Calu3 (cell line): ENCODE data around the gene SEL1L3. TPM values are rescaled to one million over a fixed set of nuclear protein-coding genes. Genes with fewer than 3 reads are reported as not detected.

Experiments used
- BruUV-seq: library from RNA; stranded (reverse); fragments of 400-500 nt; replicated peaks from 2 replicates; lab custom pipeline; 2021; lab: Mats Ljungman, UMichigan
- CTCF ChIA-PET: fragments of 300-600 bp; sonication (Branson Sonifier 250); formaldehyde crosslinking; loops from one replicate; lab custom pipeline; 2022; ENCODE audit warnings: antibody characterized with exemption; lab: Charles Lee
- DNase-seq: peaks from one replicate; pipeline ENCODE4 v3.0.0; 2022
- H3K27ac Mint-ChIP-seq: one replicate; pipeline ENCODE4 v1.8.0; 2022; ENCODE audit warnings: mixed read lengths; ENCODE audit not compliant: unreplicated experiment
- H3K27me3 Mint-ChIP-seq: one replicate; pipeline ENCODE4 v1.8.0; 2022; ENCODE audit warnings: mixed read lengths; ENCODE audit not compliant: unreplicated experiment
- H3K36me3 Mint-ChIP-seq: one replicate; pipeline ENCODE4 v1.8.0; 2022; ENCODE audit warnings: mild to moderate bottlenecking, moderate library complexity, mixed read lengths; ENCODE audit not compliant: insufficient read depth, unreplicated experiment
- H3K4me1 Mint-ChIP-seq: one replicate; pipeline ENCODE4 v1.8.0; 2022; ENCODE audit warnings: mild to moderate bottlenecking, low read depth, mixed read lengths; ENCODE audit not compliant: unreplicated experiment
- H3K4me3 Mint-ChIP-seq: one replicate; pipeline ENCODE4 v1.8.0; 2022; ENCODE audit warnings: mild to moderate bottlenecking, low read depth, moderate library complexity, mixed read lengths; ENCODE audit not compliant: unreplicated experiment
- H3K9me3 Mint-ChIP-seq: one replicate; pipeline ENCODE4 v1.8.0; 2022; ENCODE audit warnings: low read depth, mixed read lengths; ENCODE audit not compliant: unreplicated experiment
- intact Hi-C: fragments of 100-400 bp; cut with micrococcal nuclease; formaldehyde crosslinking; loops from one replicate; pipeline ENCODE4 v1.10.0; 2022; ENCODE audit not compliant: unreplicated experiment
- total RNA-seq: library from RNA; stranded (reverse); gene quantifications from 2 replicates; pipeline ENCODE4 v1.2.3, GENCODE V29; 2022
- TF ChIP-seq, protein P1 (sequence below): fragments of 200-600 bp; IDR thresholded peaks from one replicate; pipeline ENCODE4 v1.8.0; 2022; ENCODE audit warnings: antibody characterized with exemption; ENCODE audit not compliant: unreplicated experiment

The SEL1L3 gene
- total RNA-seq, 1 experiment from 2014 or later: 120 TPM

- CTCF ChIA-PET: no interaction called here
- Mint-ChIP-seq H3K36me3 (peaks cover 49% of the 10 kb centered on the region), H3K9me3 (no peaks in the 10 kb centered on the region), H3K27me3 (no peaks in the 10 kb centered on the region), H3K27ac (no peak overlapping the region), H3K4me1 (peaks cover 24% of the 10 kb centered on the region), H3K4me3 (no peak overlapping the region)
- TF ChIP-seq, protein P1, sequence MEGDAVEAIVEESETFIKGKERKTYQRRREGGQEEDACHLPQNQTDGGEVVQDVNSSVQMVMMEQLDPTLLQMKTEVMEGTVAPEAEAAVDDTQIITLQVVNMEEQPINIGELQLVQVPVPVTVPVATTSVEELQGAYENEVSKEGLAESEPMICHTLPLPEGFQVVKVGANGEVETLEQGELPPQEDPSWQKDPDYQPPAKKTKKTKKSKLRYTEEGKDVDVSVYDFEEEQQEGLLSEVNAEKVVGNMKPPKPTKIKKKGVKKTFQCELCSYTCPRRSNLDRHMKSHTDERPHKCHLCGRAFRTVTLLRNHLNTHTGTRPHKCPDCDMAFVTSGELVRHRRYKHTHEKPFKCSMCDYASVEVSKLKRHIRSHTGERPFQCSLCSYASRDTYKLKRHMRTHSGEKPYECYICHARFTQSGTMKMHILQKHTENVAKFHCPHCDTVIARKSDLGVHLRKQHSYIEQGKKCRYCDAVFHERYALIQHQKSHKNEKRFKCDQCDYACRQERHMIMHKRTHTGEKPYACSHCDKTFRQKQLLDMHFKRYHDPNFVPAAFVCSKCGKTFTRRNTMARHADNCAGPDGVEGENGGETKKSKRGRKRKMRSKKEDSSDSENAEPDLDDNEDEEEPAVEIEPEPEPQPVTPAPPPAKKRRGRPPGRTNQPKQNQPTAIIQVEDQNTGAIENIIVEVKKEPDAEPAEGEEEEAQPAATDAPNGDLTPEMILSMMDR: no peak
- DNase-seq: no peak
- intact Hi-C loops: loop anchor here (10.0 kb wide), 1 partner anchor 98 kb away; the partner anchor contains the start of gene SLC34A2
- no TSS peak for BruUV-seq
Measured at GRCh38 chr4:25753239-25753638, 109.5 kb downstream of the SEL1L3 start.

DNA sequence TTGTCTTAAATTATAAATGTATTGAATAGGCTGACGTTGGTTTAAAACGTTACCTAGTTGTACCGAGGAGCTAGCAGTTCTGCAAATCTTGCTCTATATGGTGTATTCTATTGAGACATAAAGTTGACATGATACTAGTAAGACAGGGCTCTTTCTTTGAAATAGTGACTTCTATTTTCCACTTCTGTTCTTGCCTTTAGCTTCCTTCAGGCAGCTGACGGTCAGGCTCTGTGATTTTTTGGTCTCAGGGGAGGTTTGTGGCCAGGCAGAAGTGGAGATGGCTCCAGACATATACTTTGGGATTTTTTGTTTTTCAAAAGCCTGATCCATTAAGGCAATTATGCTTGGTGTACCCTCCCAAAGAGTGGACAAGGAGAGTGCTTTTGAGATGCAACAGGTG, 111.9 kb downstream of the SEL1L3 start:
- Mint-ChIP-seq H3K36me3 (peaks cover 40% of the 10 kb centered on the region), H3K27ac (no peak overlapping the region), H3K9me3 (no peaks in the 10 kb centered on the region), H3K4me3 (no peak overlapping the region), H3K4me1 (peaks cover 9% of the 10 kb centered on the region), H3K27me3 (no peaks in the 10 kb centered on the region)
- CTCF ChIA-PET: no interaction called here
- intact Hi-C loops: loop anchor here (10.0 kb wide), 1 partner anchor 96 kb away; the partner anchor contains the start of gene SLC34A2
- no TSS peak for BruUV-seq
- TF ChIP-seq, protein P1: no peak
- DNase-seq: no peak

DNA sequence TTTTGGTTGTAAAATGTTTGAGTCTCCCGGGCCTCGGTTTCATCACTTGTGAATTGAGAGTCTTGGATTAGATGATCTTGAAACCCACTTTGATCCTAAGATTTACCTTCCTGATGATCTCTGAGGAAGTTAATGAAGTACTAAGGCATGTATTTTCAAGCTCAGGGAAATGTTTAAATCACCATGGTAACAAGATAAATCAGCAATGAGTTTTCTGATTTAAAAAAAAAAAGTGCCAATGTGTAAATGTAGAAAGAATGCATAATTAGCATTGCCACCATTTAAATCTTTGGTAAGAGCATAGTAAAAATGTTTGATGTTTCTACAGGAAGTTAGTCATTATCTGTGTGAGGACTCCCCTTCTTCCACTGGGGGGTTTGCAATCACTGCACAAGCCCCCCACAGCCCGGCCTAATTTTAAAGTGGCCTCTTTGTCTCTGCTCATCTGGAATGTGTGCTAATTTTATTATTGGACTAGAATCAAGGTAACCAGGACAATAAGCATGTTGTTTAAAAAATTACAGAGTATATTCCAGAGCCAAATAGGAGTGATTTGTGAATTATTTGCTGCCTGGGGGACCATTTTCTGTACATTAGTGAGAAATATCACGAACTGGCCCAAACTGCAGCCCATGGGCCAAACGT, 113.5 kb downstream of the SEL1L3 start:
- CTCF ChIA-PET: no interaction called here
- intact Hi-C loops: no loop called here
- Mint-ChIP-seq H3K27me3 (no peaks in the 10 kb centered on the region), H3K27ac (no peak overlapping the region), H3K4me3 (no peak overlapping the region), H3K36me3 (peaks cover 27% of the 10 kb centered on the region), H3K4me1 (no peaks in the 10 kb centered on the region), H3K9me3 (no peaks in the 10 kb centered on the region)
- TF ChIP-seq, protein P1: no peak
- BruUV-seq: no TSS peak
- DNase-seq: no peak

- BruUV-seq: no TSS peak
- DNase-seq: no peak
- H3K4me1 Mint-ChIP-seq: no peaks in the 10 kb centered on the region
- H3K9me3 Mint-ChIP-seq: no peaks in the 10 kb centered on the region
- H3K27me3 Mint-ChIP-seq: no peaks in the 10 kb centered on the region
- CTCF ChIA-PET: no interaction called here
- TF ChIP-seq, protein P1: no peak
- H3K36me3 Mint-ChIP-seq: peaks cover 16% of the 10 kb centered on the region
- H3K4me3 Mint-ChIP-seq: no peak overlapping the region
- intact Hi-C loops: no loop called here
- H3K27ac Mint-ChIP-seq: no peak overlapping the region
Measured at GRCh38 chr4:25743971-25744370, 118.8 kb downstream of the SEL1L3 start.
